Measurements from ENCODE around the gene ATP1A4.

The ATP1A4 gene

GRCh38 chr1:160118928-160119327, 32.5 kb upstream of the ATP1A4 start:
- Histone ChIP-seq H3K4me1 (ENCODE audit: control insufficient read depth in 1 of 2, insufficient read depth in 1 of 2, low read depth in 1 of 2, low read length in 1 of 2) (no peaks in the 10 kb centered on the region), H3K27me3 (peaks cover 40% of the 10 kb centered on the region), H3K36me3 (no peaks in the 10 kb centered on the region), H3K27ac (no peak overlapping the region), H3K9me3 (no peaks in the 10 kb centered on the region), H3K4me3 (ENCODE audit: low read depth in 1 of 2, low read length in 1 of 2) (no peak overlapping the region)
- TF ChIP-seq CTCF (IDR thresholded peaks at IDR 0.05) = no peak

- no peaks in the 10 kb centered on the region for H3K4me1 ChIP-seq (ENCODE audit: control insufficient read depth in 1 of 2, insufficient read depth in 1 of 2, low read depth in 1 of 2, low read length in 1 of 2)
- no peak overlapping the region for H3K4me3 ChIP-seq (ENCODE audit: low read depth in 1 of 2, low read length in 1 of 2)
- H3K9me3 ChIP-seq = no peaks in the 10 kb centered on the region
- H3K27ac ChIP-seq = no peak overlapping the region
- no peak for TF ChIP-seq CTCF (IDR thresholded peaks at IDR 0.05)
- no peaks in the 10 kb centered on the region for H3K36me3 ChIP-seq
- H3K27me3 ChIP-seq = peaks cover 26% of the 10 kb centered on the region
These were observed 30.6 kb upstream of the ATP1A4 start for GRCh38 chr1:160120797-160121196.

- Histone ChIP-seq H3K4me3 (ENCODE audit: low read depth in 1 of 2, low read length in 1 of 2) (no peak overlapping the region), H3K27me3 (peaks cover 20% of the 10 kb centered on the region), H3K36me3 (no peaks in the 10 kb centered on the region), H3K9me3 (no peaks in the 10 kb centered on the region), H3K4me1 (ENCODE audit: control insufficient read depth in 1 of 2, insufficient read depth in 1 of 2, low read depth in 1 of 2, low read length in 1 of 2) (no peaks in the 10 kb centered on the region), H3K27ac (no peak overlapping the region)
- no peak for TF ChIP-seq CTCF (IDR thresholded peaks at IDR 0.05)
These were observed 30.0 kb upstream of the ATP1A4 start for GRCh38 chr1:160121388-160121787.

GRCh38 chr1:160122978-160123495, 28.4 kb upstream of the ATP1A4 start:
- no peak overlapping the region for H3K4me3 ChIP-seq (ENCODE audit: low read depth in 1 of 2, low read length in 1 of 2)
- no peaks in the 10 kb centered on the region for H3K4me1 ChIP-seq (ENCODE audit: control insufficient read depth in 1 of 2, insufficient read depth in 1 of 2, low read depth in 1 of 2, low read length in 1 of 2)
- TF ChIP-seq CTCF (IDR thresholded peaks at IDR 0.05) = no peak
- no peaks in the 10 kb centered on the region for H3K36me3 ChIP-seq
- H3K27me3 ChIP-seq = peaks cover 4% of the 10 kb centered on the region
- no peak overlapping the region for H3K27ac ChIP-seq
- H3K9me3 ChIP-seq = no peaks in the 10 kb centered on the region

GRCh38 chr1:160123726-160124125, 27.7 kb upstream of the ATP1A4 start:
- Histone ChIP-seq H3K9me3 (no peaks in the 10 kb centered on the region), H3K27me3 (no peaks in the 10 kb centered on the region), H3K36me3 (no peaks in the 10 kb centered on the region), H3K4me3 (ENCODE audit: low read depth in 1 of 2, low read length in 1 of 2) (no peak overlapping the region), H3K27ac (no peak overlapping the region), H3K4me1 (ENCODE audit: control insufficient read depth in 1 of 2, insufficient read depth in 1 of 2, low read depth in 1 of 2, low read length in 1 of 2) (no peaks in the 10 kb centered on the region)
- TF ChIP-seq CTCF (IDR thresholded peaks at IDR 0.05) = no peak
